Ovary (tissue), 9 donors: Measurements from ENCODE around the gene BSN. TPM values are rescaled to one million over a fixed set of nuclear protein-coding genes. Genes with fewer than 3 reads are reported as not detected.

Experiments
- DNase-seq, 5 donors: peaks; one replicate each; pipeline ENCODE4 v3.0.0-alpha.2; 2019 to 2020
- H3K27ac ChIP-seq, 2 donors: fragments of 200-600 bp; one replicate each; pipeline versions ENCODE4 v1.5.1 to v1.8.0; 2019 to 2022
- H3K27me3 ChIP-seq: fragments of 200-600 bp; one replicate; pipeline ENCODE4 v1.8.0; 2022
- H3K36me3 ChIP-seq: fragments of 200-600 bp; sonication (generic); one replicate; pipeline ENCODE4 v1.5.1; 2019
- H3K4me1 ChIP-seq: one replicate; pipeline ENCODE4 v1.8.1; 2013; ENCODE audit warnings: mild to moderate bottlenecking, moderate library complexity; ENCODE audit not compliant: insufficient read depth
- H3K4me3 ChIP-seq: fragments of 200-600 bp; sonication (generic); one replicate; pipeline ENCODE4 v1.5.1; 2017
- H3K9me3 ChIP-seq, 2 donors: fragments of 200-600 bp in 1 of 2; sonication (generic) in 1 of 2; one replicate each; pipeline versions ENCODE4 v1.5.1 to v1.8.1; 2013 to 2019; ENCODE audit warnings: mild to moderate bottlenecking in 1 of 2, moderate library complexity in 1 of 2
- EP300 ChIP-seq: sonication (generic); formaldehyde crosslinking; IDR thresholded peaks from one replicate; pipeline ENCODE4 v1.6.1; 2017; ENCODE audit warnings: antibody characterized with exemption
- POLR2A ChIP-seq: fragments of 450-650 bp; IDR thresholded peaks from one replicate; pipeline ENCODE4 v1.6.1; 2017; ENCODE audit warnings: antibody characterized with exemption, mild to moderate bottlenecking, moderate library complexity
- WGBS, 3 donors: extraction: QIAGEN DNeasy Blood & Tissue Kit in 1 of 3; methylation state at CpG; one replicate each; pipeline versions ENCODE4 v1.1.5 to v1.1.7; 2013 to 2017; 5-methylcytosine and 5-hydroxymethylcytosine counted together
- intact Hi-C, 4 donors: fragments of 100-400 bp; cut with DNase I; formaldehyde crosslinking; loops; one replicate each; pipeline versions ENCODE4 v1.11.0 to v1.15.1; 2022 to 2023
- polyA plus RNA-seq, 2 donors: library from polyadenylated mRNA; stranded (reverse); fragments of 200-250 nt in 1 of 2; fragments of 350-450 nt in 1 of 2; fragmentation: Illumina TruSeq in 1 of 2; extraction: RNeasy Lipid Tissue Mini Kit (QIAGEN cat#74804) in 1 of 2; gene quantifications; one replicate each; pipeline ENCODE4 v1.2.3, GENCODE V29; 2013 to 2014
- total RNA-seq, 7 donors: library from RNA; depleted of rRNA in 2 of 7; stranded (reverse); fragments of >200 nt in 2 of 7; fragmentation: NEBNext Ultra II Directional in 3 of 7; extraction: Animal tissue kit (Norgen Biotek cat#: 25700) in 3 of 7; gene quantifications; one replicate each; pipeline versions ENCODE4 v1.1.0 to v1.2.4, GENCODE V29; 2016 to 2023
- TF ChIP-seq, protein P1 (sequence below), 3 donors: fragments of 450-650 bp in 2 of 3; fragments of 200-600 bp in 1 of 3; IDR thresholded peaks; one replicate each; pipeline versions ENCODE4 v1.5.1 to v1.8.0; 2016 to 2022; ENCODE audit warnings: antibody characterized with exemption in 3 of 3, mild to moderate bottlenecking in 1 of 3
- donor health status: DM: no; HTN: no; CAD: no; lungs with moderate emphysema.
- donor health status: DM: no; HTN: no; CAD: no.
- donor health status: Bipolar disorder and iron deficiency.
- donor health status: DM: yes; HTN: yes; CAD: no.
- donor health status: DM: no; HTN: no; CAD: no.
- donor health status: DM: yes; HTN: yes; CAD: no.

Gene BSN
- total and polyA plus RNA-seq, 9 donors, result 0.12 to 3.5 (median 0.77) TPM

DNA sequence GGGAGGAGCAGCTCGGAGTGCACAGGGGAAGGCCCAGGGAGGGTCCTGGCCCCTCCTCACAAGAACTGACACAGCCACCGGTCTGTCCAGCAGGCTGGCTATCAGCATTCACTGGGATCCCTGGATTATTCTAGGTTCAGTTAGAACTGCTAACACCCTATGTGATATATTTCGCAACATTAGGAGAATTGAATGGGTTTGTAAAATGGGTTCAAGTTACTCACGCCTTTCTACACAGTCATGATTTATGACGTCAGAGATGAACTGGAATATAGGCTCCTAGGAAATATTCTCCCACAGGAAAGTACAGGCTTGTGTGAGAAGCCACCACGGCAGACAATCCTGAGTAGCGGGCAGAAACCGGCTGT is 969 bp upstream of the BSN start:
- peaks cover 3% of the 10 kb centered on the region for H3K4me1 ChIP-seq
- 39 to 40% (median 40%) methylated on average over 8 of the region's 8 CpGs for WGBS, 3 donors
- H3K4me3 ChIP-seq, result peak overlapping the region; percentile 52
- no peaks in the 10 kb centered on the region for H3K36me3 ChIP-seq
- intact Hi-C loops, result no loop called here
- H3K27ac ChIP-seq, result no peak overlapping the region
- no peak for DNase-seq
- H3K27me3 ChIP-seq, result no peaks in the 10 kb centered on the region
- TF ChIP-seq, protein P1, sequence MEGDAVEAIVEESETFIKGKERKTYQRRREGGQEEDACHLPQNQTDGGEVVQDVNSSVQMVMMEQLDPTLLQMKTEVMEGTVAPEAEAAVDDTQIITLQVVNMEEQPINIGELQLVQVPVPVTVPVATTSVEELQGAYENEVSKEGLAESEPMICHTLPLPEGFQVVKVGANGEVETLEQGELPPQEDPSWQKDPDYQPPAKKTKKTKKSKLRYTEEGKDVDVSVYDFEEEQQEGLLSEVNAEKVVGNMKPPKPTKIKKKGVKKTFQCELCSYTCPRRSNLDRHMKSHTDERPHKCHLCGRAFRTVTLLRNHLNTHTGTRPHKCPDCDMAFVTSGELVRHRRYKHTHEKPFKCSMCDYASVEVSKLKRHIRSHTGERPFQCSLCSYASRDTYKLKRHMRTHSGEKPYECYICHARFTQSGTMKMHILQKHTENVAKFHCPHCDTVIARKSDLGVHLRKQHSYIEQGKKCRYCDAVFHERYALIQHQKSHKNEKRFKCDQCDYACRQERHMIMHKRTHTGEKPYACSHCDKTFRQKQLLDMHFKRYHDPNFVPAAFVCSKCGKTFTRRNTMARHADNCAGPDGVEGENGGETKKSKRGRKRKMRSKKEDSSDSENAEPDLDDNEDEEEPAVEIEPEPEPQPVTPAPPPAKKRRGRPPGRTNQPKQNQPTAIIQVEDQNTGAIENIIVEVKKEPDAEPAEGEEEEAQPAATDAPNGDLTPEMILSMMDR (IDR thresholded peaks at IDR 0.05), result no peak
- TF ChIP-seq POLR2A (no peak), EP300 (no peak)
- no peaks in the 10 kb centered on the region for H3K9me3 ChIP-seq

DNA sequence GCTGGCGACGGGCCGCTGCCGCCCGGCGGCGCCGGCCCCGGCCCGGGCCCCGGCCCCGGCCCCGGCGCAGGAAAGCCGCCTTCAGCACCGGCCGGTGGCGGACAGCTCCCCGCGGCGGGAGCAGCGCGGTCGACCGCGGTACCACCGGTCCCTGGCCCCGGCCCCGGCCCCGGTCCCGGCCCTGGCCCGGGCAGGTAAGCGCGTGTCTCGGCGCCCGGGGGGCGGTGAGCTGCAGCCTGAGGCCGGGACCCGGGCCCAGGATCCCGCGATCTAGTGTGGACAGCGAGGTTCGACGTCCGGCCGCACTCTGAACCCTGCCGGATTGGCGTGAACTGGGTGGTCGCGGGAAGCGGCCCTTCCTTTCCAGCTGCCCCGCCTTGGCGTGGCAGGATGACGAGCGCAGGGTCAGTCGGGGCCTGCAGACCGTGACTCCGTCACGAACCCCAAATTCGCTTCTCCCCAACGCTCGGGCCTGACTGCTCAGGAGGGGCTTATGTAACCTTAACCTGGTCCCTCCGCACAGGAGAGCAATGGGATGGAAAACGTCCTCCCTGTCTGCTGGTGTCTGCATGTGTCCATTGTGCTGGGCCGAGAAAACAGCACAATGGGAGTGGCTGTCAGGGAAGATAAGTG is 472 bp downstream of the BSN start:
- TF ChIP-seq EP300, result no peak
- TF ChIP-seq POLR2A, result no peak
- TF ChIP-seq, protein P1 (IDR thresholded peaks at IDR 0.05), result no peak
- H3K4me3 ChIP-seq, result peak overlapping the region; percentile 52
- intact Hi-C loops, result loop anchor here in 1 of 4 donors (5.0 kb wide), 1 partner anchor 113 kb away; no protein-coding TSS in a partner anchor
- peaks cover 3% of the 10 kb centered on the region for H3K4me1 ChIP-seq
- 0 to 1% (median 1%) methylated on average over 35 to 66 of the region's 66 CpGs for WGBS, 3 donors
- H3K27ac ChIP-seq, result no peak overlapping the region
- no peaks in the 10 kb centered on the region for H3K9me3 ChIP-seq
- H3K36me3 ChIP-seq, result no peaks in the 10 kb centered on the region
- peak in 1 of 5 donors; percentile 70 for DNase-seq
- H3K27me3 ChIP-seq, result no peaks in the 10 kb centered on the region

DNA sequence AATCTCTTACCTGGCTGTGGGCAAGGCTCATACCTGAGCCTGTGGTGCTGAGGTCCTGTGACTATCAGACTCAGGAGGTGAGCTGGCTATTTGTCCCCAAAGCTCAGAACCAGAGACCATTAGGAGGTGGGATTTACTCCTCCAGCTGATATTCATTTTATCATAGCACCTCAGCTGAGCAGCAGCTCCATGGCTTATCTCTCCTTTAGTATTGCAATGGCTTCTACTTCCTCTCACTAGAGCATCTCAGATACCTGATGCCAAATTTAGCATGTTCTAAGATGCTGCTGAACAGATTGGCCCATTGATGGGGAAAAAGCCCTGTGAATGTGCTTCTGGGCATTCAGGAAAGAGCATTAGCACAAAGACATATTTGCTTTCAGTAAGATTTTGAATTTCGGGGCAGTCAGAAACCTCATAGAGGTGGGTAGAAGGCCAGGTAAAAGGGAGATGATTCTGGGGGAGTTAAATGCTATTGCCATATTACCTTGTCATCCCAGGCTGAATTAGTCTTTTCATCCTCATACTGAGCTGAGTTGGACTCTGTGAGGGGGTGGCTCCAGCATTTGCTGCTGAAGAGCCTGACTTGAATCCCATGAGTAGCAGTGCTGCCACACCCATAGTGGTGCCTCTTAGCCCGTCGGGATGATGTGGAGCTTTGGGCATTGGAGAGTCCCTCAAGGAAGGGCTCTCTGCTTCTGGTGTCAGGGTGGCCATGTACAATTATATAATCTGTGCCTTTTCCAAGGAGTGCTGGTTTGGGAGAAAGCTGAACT is 2.4 kb downstream of the BSN start:
- no peak for DNase-seq
- intact Hi-C loops, result loop anchor here in 1 of 4 donors (5.0 kb wide), 1 partner anchor 111 kb away; no protein-coding TSS in a partner anchor
- Histone ChIP-seq H3K36me3 (no peaks in the 10 kb centered on the region), H3K4me1 (peaks cover 3% of the 10 kb centered on the region), H3K4me3 (no peak overlapping the region), H3K27ac (no peak overlapping the region), H3K9me3 (no peaks in the 10 kb centered on the region), H3K27me3 (no peaks in the 10 kb centered on the region)
- TF ChIP-seq, protein P1 (IDR thresholded peaks at IDR 0.05), result no peak
- TF ChIP-seq POLR2A (no peak), EP300 (no peak)
- 83 to 90% (median 88%) methylated on average over 3 of the region's 3 CpGs for WGBS, 3 donors

DNA sequence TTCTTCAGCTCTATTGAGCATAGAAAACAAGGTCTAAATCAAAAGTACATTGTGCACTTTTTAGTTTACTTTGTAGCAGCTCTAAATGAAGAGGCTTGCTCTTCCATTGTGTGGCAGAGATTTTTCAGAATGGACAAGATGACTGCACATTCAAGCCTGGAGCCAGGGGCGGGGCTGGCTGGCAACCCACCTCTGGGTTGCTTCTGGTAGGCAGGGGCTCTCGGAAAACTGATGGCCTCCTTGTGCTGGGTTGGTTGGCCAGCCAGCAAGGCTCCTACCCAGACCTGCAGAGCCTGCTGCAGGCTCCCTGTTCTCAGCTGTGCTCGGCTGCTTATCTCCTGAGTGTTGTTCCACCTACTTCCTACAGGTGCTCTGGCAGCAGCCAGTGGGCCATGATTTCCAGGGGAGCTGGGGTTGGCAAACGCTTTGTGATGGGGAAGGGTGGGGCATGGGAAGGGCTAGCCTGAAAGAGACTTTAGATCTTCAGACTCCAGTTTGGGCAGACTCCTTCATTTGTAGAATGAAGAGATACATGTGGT is 8.8 kb downstream of the BSN start:
- Histone ChIP-seq H3K9me3 (no peaks in the 10 kb centered on the region), H3K4me1 (no peaks in the 10 kb centered on the region), H3K4me3 (no peak overlapping the region), H3K27ac (no peak overlapping the region), H3K36me3 (no peaks in the 10 kb centered on the region), H3K27me3 (no peaks in the 10 kb centered on the region)
- TF ChIP-seq EP300 (no peak), POLR2A (no peak)
- TF ChIP-seq, protein P1 (IDR thresholded peaks at IDR 0.05), result no peak
- DNase-seq, result no peak
- intact Hi-C loops, result no loop called here
- 52 to 66% (median 64%) methylated on average over 4 of the region's 4 CpGs for WGBS, 3 donors
